AG20443 (cell line): ENCODE results near the gene GNG3.
A peak's percentile ranks its signal among the peaks of the same experiment; 100 is the strongest.
"Not testable (repeated sequence)": the region's sequence is repeated elsewhere in the genome, so short reads cannot be mapped to it uniquely, and the experiment has no call there.

Source experiments
- DNase-seq: peaks from one replicate; pipeline ENCODE4 v3.0.0; 2012; ENCODE audit warnings: low spot score, mixed read lengths

Gene GNG3

DNA sequence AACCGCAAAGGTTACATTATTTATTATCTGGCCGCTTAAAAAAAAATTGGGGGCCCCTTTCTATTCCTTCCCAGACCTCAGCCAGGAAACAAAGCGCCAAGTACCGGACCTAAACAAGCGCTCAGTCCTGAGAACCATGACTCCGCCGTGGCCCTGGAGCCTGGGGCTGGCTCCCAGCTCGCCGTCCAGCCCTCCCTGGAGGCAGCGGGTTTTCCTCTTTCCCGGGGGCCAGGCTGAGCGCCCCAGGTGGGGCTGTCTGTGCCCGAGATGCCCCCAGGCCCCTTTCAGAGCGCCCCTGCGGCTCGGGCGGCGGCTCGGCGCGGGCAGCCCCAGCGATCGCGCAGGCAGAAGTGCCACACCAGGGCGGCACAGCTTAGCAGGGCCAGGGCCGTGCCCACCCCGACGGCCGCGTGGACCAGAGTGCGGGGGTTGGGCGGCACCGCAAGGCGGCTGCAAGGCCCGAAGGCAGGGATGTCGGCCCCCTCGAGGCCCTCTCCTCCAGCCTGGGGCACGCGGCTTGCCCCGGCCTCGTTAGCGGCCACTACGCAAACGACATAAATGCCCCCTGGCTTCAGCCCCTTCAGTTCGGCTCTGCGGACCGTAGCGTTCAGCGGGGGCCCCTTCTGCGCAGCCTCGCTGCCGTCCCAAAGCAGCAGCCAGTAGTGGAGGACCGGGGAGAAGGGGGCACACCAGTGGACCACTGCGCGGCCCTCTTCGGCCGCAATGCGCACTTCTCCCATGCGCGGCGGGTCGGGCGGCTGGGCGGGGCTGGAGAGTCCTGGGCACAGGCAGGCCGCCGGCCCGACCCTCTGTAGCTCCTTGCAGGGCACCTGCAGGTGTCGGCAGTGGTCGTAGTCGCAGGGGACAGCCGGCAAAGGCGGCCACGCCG lies 19.7 kb upstream of the GNG3 start:
- DNase-seq = no peak

DNA sequence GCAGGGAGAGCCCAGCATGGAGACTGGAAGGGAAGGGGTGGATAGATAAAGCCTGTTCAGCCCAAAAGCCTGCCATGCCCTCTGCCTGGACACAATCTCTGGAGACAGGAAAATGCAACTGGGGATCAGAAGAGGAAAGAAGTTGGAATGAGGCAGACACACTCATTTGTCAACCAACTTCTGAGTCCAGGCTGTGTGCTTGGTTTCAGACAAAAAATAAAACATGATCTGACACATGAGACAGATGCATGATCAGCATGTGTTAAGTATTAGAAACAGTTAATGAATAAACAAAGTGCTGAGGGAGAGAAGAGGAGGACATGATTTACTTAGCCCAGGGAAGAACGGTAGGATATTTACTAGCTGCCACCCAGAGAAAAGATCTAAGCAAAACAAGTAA lies 19.0 kb upstream of the GNG3 start:
- DNase-seq = no peak

DNA sequence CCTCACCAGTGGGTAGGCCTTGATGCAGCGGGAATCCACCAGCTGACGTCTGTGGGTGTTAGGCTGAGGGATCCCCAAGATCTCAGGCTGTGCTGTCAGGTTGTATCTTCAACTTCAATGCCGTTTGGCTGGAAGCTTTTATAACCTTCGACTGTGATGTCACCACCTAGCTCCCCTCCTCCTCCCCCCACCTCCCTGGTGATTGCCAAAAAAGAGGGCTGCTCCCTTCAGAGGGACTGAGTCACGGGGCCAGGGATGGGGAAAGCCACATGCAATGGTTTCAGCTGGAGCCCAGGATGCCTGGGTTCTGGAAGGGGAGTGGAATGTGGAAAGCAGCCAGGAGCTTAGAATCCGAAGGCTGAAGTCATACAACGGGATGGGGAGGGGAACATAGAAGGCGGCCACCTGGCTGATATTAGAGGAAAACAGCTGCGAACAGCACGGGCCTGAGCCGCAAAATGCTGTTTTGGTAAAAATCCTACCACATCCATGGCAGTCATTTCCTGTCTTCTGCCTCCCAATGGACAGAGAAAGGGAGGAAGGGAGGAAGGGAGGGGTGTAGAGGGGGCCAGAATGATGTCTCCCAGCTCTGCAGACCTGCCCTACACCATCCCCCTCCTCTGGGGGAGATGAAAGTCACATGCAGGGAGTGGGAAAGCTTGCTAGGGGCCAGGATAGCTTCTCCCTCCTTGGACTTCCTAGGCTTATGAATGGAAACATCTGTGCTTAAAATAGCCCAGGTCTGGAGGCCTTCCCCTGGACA lies 17.9 kb upstream of the GNG3 start, which contains the start of gene LRRN4CL:
LRRN4CL (minus strand) TSS at position 110 of the 763 bp plus-strand sequence. CDS start 1,022 bp downstream, outside the sequence.
- DNase-seq = peak; percentile 97

DNA sequence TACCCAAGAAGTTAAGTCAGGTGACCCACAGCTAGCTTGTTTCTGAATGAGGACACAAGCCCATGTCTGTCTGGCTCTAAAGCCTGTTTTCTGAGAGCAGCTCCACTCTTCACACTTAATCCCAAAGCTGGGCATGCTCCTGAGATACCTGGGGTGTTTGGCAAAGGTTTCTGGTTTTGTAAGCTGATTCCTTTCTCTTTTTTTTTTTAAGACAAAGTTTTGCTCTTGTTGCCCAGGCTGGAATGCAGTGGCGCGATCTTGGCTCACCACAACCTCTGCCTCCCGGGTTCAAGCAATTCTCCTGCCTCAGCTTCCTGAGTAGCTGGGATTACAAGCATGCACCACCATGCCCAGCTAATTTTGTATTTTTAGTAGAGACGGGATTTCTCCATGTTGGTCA lies 13.9 kb upstream of the GNG3 start:
- DNase-seq = not testable (repeated sequence)

GRCh38 chr11:62694455-62695167 lies 12.9 kb upstream of the GNG3 start:
- DNase-seq = peak; percentile 80

- DNase-seq = no peak
These were observed 5.2 kb upstream of the GNG3 start for GRCh38 chr11:62702246-62702645.

- DNase-seq = not testable (repeated sequence)
These were observed 3.6 kb upstream of the GNG3 start for GRCh38 chr11:62703921-62704320.

DNA sequence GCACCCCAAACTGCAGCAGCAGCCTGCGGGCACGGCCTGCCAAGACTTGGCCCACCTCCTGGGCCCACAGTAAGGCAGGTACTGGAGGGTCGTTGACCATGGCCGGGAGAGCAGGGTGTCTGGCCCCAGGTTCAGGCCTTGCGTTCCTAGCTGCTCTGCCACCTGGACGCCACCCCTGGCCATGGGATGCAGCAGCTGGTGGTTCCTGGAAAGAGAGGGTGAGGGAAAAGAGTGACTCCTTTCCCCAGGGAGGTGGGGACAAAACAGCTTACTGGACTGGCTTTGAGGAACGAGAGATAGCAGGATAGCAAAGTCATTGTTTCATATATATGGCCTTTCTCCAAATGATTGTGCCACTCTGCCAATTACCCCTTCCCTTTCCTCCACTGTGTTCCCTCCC lies 2.1 kb upstream of the GNG3 start:
- no peak for DNase-seq

GRCh38 chr11:62705880-62706849 lies 1.3 kb upstream of the GNG3 start:
- peak; percentile 96 for DNase-seq

- no peak for DNase-seq
These were observed 627 bp upstream of the GNG3 start for GRCh38 chr11:62706850-62707247.

GRCh38 chr11:62708392-62708791 lies 916 bp downstream of the GNG3 start:
- no peak for DNase-seq

GRCh38 chr11:62708793-62709192 lies 1.3 kb downstream of the GNG3 start:
- DNase-seq = no peak

DNA sequence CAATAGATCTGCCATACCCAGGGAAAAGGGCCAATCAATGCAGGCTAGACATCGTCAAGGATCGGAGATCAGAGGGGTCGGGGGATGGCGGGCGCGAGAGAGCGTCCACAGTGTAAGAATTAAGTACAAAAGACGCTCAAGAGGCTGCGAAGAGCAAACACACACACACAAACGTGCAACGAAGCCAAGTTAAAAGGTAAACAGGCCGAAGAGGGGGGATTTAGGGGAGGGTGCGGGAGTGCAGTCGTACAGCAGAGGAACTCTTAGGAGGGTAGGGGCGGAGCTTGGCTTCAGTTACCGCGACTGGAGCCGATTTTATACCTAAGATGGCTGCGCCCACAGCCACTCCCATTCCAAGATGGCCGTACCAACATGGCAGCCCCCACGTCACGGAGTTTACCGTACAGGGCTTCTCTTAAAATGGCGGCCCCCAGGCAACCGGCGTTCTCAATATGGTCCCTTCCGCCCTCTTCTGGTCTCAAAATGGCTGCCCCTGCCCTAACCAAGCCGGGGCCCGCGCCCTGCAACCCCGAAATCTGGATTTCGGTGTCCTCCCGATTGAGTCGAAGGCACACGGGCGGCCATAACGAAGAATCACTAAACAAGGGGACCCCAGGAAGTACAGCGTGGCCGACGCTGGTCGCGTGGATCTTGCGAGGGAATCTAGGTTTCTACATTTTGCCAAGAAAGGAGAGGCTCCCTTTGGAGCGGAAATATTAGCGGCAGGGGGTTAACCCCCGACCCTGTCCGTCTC lies 1.9 kb downstream of the GNG3 start:
- peak; percentile 94 for DNase-seq

DNA sequence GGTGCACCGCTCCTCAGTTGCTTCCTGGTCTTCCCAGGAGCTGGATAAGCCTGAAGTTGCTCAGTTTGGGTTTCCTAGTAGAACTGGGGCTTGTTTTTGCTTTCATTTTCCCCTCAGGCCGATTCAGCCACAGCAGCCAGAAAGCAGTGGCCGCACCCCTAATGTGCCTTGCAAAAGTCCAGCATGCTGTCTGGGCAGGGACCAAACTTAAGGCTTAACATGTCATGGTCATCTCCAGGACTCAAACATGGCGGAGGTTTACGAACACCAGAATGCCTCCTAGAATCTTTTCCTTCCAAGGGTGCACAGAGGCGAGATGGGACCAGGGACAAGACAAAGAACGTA lies 2.5 kb downstream of the GNG3 start:
- DNase-seq = peak; percentile 54

- no peak for DNase-seq
These were observed 4.9 kb downstream of the GNG3 start for GRCh38 chr11:62712276-62712812.

DNA sequence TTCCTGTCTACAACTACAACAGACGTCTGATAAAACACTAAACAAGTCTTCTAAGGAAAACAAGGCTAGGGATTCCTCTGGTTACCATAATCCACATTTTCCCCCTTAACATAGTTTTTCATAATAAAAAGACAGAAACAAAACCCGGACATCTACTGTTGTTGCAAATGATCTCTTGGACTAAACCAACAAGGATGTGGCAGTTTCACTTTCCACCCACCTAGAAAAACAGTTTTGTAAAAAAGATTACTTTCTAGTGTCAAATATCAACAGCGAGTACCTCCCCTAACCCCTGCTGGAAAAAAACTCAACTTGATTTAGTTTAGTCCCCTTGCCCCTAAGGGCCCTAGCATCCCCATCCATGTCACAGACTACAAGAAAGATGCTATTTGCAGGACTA lies 5.4 kb downstream of the GNG3 start:
- DNase-seq = no peak

DNA sequence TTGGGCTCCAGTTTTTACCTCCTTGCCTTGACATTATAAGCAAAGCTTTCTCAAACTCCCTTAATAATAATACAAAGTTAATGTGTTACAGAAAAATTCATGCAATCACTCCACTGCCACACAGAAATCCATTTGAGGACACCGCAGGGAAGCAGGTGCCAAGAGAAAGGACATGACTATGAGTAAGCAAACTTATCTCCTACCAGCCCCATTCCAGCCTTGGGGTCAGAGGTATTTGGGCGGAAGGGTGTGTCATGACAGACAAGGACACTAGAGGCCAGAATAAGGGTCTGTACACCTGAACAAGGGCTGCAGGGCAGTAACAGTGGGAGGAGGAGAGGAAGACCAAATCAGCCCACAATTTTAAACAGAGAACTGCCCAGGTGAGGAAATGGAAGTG lies 5.9 kb downstream of the GNG3 start:
- DNase-seq = no peak

DNA sequence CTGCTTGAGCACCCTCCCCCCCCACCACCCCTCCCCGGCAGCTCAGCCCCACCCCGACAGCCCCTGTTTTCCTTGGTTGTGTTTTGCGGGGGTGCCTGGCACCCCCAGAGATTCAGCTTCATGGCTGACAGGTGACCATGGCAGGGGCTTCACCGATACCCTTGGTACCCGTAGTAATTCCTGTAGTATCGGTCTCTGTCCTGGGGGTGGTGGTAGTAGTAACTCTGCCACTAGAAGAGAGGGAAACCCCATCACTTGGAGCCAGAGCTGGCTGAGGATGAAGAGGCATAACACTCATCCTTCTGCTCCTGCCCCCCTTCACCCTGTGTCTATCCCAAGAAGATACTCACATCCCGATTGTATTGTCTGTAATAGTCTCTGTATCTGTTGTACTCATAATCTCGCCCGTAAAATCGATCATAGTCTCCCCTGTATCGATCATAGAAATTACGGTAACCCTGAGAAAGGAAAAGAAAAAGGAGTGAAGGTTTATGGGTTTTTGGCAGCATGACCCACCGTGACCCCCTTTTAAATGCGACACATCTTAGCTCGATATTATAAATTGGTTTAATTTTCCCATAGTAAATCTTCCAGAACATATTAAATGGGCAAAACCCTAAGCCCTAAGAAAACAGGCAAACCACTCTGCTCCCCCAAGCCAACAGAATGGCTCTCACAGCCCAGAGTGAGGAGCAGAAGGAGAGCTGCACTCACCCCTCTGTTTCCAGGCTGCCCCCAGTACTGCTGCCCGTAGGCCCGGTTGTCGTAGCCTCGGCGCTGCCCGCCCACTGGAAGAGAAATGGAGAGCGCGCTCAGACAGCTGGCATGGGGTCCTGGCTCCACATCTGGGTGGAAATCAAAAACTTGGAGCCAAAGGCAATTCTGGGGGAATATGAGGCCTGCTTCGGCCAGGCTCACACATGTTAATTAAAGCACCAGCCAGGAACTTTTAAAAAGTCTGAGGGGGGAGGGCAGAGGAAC lies 8.0 kb downstream of the GNG3 start:
- no peak for DNase-seq

DNA sequence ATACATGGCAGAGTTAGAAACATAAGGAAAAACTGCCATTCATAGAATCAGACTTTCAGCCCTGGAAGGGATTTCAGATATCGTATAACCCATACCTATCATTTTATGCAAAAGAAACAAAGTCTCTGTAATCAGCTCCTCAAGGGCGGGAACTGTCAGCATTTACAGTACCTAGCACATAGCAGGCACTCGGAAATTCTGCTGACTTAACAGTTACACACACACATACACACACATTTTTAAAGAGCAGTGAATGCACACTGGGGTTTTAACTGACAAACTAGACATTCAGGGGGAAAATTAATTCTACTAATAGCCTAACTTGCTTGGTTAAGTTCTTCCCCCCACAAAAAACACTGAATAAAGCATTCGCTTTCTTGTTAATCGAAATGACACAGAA lies 8.7 kb downstream of the GNG3 start:
- no peak for DNase-seq
